Thyroid gland (tissue), 4 donors: ENCODE measurements around the gene ZBTB16.
A peak's percentile ranks its signal among the peaks of the same experiment; 100 is the strongest.

Experiments
- POLR2A ChIP-seq, 2 donors: fragments of 450-650 bp; IDR thresholded peaks; one replicate each; pipeline ENCODE4 v1.6.1; 2017; ENCODE audit warnings: antibody characterized with exemption in 2 of 2, mild to moderate bottlenecking in 2 of 2, moderate library complexity in 1 of 2
- TF ChIP-seq, protein P1 (sequence below), 6 experiments: fragments of 200-600 bp in 3 of 6; fragments of 450-650 bp in 3 of 6; sonication (generic) in 3 of 6; IDR thresholded peaks; one replicate each; pipeline ENCODE4 v1.5.1; 2016 to 2019; ENCODE audit warnings: antibody characterized with exemption in 6 of 6, mild to moderate bottlenecking in 2 of 6, inconsistent platforms in 1 of 6, moderate library complexity in 1 of 6

GRCh38 chr11:114036147-114036811 is 23.2 kb upstream of the ZBTB16 start:
- TF ChIP-seq, protein P1, sequence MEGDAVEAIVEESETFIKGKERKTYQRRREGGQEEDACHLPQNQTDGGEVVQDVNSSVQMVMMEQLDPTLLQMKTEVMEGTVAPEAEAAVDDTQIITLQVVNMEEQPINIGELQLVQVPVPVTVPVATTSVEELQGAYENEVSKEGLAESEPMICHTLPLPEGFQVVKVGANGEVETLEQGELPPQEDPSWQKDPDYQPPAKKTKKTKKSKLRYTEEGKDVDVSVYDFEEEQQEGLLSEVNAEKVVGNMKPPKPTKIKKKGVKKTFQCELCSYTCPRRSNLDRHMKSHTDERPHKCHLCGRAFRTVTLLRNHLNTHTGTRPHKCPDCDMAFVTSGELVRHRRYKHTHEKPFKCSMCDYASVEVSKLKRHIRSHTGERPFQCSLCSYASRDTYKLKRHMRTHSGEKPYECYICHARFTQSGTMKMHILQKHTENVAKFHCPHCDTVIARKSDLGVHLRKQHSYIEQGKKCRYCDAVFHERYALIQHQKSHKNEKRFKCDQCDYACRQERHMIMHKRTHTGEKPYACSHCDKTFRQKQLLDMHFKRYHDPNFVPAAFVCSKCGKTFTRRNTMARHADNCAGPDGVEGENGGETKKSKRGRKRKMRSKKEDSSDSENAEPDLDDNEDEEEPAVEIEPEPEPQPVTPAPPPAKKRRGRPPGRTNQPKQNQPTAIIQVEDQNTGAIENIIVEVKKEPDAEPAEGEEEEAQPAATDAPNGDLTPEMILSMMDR (IDR thresholded peaks at IDR 0.05) = peak; percentile 78 to 97 (median 92)
- TF ChIP-seq POLR2A (IDR thresholded peaks at IDR 0.05) = peak in 1 of 2 donors; percentile 47
